ENCODE measurements around the gene SCTR. TPM values are rescaled to one million over a fixed set of nuclear protein-coding genes. Genes with fewer than 3 reads are reported as not detected.
A peak's percentile ranks its signal among the peaks of the same experiment; 100 is the strongest.

Gene SCTR
- total and polyA plus RNA-seq, 2 of the 13 experiments (the other 11 are each of a cell fraction or from before 2014, with no cell fraction given): not detected

DNA sequence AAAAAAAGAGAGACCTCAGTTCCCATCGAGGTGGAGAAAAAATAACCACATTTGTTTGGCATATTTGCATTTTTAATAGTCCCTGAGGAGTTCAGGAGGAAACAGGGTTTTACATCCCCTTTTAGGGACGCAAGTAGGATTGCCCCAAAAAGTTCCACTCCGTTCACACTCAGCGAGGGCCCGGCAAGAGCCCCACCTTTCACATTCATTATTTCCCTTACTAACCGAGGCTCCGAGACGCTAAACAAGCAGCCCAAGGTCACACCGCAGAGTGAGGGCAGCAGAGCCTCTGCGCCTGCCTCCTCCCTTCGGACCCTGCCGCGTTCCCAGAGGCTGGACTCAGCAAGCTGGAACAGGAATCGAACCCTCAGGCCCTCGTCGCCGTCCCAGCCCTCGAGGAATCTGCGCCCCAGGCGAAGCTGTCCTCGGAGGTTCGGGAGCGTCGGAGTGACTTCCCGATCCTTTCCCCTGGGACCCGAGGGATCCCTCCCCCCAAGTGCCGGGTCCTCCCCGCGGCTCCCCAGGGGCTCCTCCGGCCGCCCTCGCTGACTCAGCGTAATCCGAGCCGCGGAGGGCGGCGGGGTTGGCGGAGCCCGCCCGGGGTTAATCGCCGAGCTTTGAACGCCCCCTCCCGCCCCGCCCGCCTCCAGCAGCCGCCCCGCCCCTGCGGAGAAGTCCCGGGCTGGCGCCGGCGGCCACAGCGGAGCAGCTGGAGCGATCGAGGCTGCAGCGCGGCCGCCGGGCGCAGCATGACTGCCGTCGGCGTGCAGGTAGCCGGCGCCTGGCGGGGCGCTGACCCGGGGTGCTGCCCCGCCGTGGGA, 92.9 kb downstream of the SCTR start, which contains the start of gene TMEM37 (continued):
- TF ChIP-seq ZNF784 (CRISPR knock-in tag; IDR thresholded peaks at IDR 0.05; ENCODE audit: borderline replicate concordance): peak; percentile 80; the same call in 1 of the 2 replicates
- TF ChIP-seq GMEB2 (CRISPR knock-in tag; IDR thresholded peaks at IDR 0.05; ENCODE audit: low read depth): no peak
- 0 out of 2 replicates have a peak, but pooled peaks have one; percentile 63 for TF ChIP-seq ZNF615 (CRISPR knock-in tag; IDR thresholded peaks at IDR 0.05; ENCODE audit: borderline replicate concordance)
- TF ChIP-seq ZNF383 (CRISPR knock-in tag; IDR thresholded peaks at IDR 0.05; ENCODE audit: borderline replicate concordance): peak; percentile 78; the same call in 1 of the 2 replicates
- 0 out of 2 replicates have a peak, but pooled peaks have one; percentile 33 for TF ChIP-seq MATR3 (CRISPR knock-in tag; IDR thresholded peaks at IDR 0.05)
- no peak for TF ChIP-seq MTA3 (CRISPR knock-in tag; IDR thresholded peaks at IDR 0.05)
- peak; percentile 56 for TF ChIP-seq TEAD3 (CRISPR knock-in tag; optimal IDR thresholded peaks at IDR 0.05; ENCODE audit: borderline replicate concordance)
- peak; percentile 15; the same call in 1 of the 2 replicates for TF ChIP-seq NCOR1 (IDR thresholded peaks at IDR 0.05; ENCODE audit: borderline replicate concordance, low read length)
- TF ChIP-seq ZNF646 (CRISPR knock-in tag; IDR thresholded peaks at IDR 0.05): no peak
- no peak; the same call in 1 of the 2 replicates for TF ChIP-seq ZNF580 (CRISPR knock-in tag; IDR thresholded peaks at IDR 0.05; ENCODE audit: borderline replicate concordance, low read depth)
- peak; percentile 76; the same call in 1 of the 2 replicates for TF ChIP-seq SNAI1 (CRISPR knock-in tag; IDR thresholded peaks at IDR 0.05; ENCODE audit: borderline replicate concordance)
- TF ChIP-seq, protein P1, sequence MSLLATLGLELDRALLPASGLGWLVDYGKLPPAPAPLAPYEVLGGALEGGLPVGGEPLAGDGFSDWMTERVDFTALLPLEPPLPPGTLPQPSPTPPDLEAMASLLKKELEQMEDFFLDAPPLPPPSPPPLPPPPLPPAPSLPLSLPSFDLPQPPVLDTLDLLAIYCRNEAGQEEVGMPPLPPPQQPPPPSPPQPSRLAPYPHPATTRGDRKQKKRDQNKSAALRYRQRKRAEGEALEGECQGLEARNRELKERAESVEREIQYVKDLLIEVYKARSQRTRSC (CRISPR knock-in tag; IDR thresholded peaks at IDR 0.05; ENCODE audit: low read depth): peak; percentile 86; the same call in 1 of the 2 replicates
- no peak for TF ChIP-seq ZNF747 (CRISPR knock-in tag; IDR thresholded peaks at IDR 0.05; ENCODE audit: borderline replicate concordance)
- TF ChIP-seq ZNF44 (CRISPR knock-in tag; IDR thresholded peaks at IDR 0.05): 0 out of 2 replicates have a peak, but pooled peaks have one; percentile 38
- peak; percentile 78 for TF ChIP-seq FOSL2 (CRISPR knock-in tag; IDR thresholded peaks at IDR 0.05)
- peak; percentile 88 for TF ChIP-seq ISL2 (CRISPR knock-in tag; IDR thresholded peaks at IDR 0.05)
- peak; percentile 94 for TF ChIP-seq ZNF777 (CRISPR knock-in tag; IDR thresholded peaks at IDR 0.05)
- 0 out of 2 replicates have a peak, but pooled peaks have one; percentile 14 for TF ChIP-seq RAD21 (CRISPR knock-in tag; IDR thresholded peaks at IDR 0.05)
- peak; percentile 74; the same call in 1 of the 2 replicates for TF ChIP-seq ZZZ3 (CRISPR knock-in tag; IDR thresholded peaks at IDR 0.05; ENCODE audit: borderline replicate concordance)
